NCI-H2196 (cell line): ENCODE results near the gene SERPINA5.

Experiments used
- DNase-seq: peaks from one replicate; lab custom pipeline; 2025; ENCODE audit not compliant: unreplicated experiment; lab: John Stamatoyannopoulos, UW

Gene SERPINA5

GRCh38 chr14:94581127-94581999, at the start of gene SERPINA5:
TSS of gene SERPINA5 (plus strand) at chr14:94581426. CDS start at chr14:94587363, 5,937 bp downstream.
- DNase-seq, result no peak

- no peak for DNase-seq
These were observed 48.8 kb upstream of the SERPINA5 start for GRCh38 chr14:94532447-94532846.

GRCh38 chr14:94535506-94535905, 45.7 kb upstream of the SERPINA5 start:
- no peak for DNase-seq

GRCh38 chr14:94536836-94537235, 44.4 kb upstream of the SERPINA5 start:
- DNase-seq, result no peak

- DNase-seq, result no peak
These were observed 43.0 kb upstream of the SERPINA5 start for GRCh38 chr14:94538070-94538740.

- DNase-seq, result no peak
These were observed 42.0 kb upstream of the SERPINA5 start for GRCh38 chr14:94539181-94539580.

- no peak for DNase-seq
These were observed 41.0 kb upstream of the SERPINA5 start for GRCh38 chr14:94540031-94540794.

GRCh38 chr14:94541234-94541975, 39.8 kb upstream of the SERPINA5 start:
- DNase-seq, result no peak

GRCh38 chr14:94542111-94542810, 39.0 kb upstream of the SERPINA5 start:
- DNase-seq, result no peak

GRCh38 chr14:94542811-94543440, 38.3 kb upstream of the SERPINA5 start:
- no peak for DNase-seq

GRCh38 chr14:94543449-94544124, 37.6 kb upstream of the SERPINA5 start:
- DNase-seq, result no peak

GRCh38 chr14:94544726-94545125, 36.5 kb upstream of the SERPINA5 start:
- no peak for DNase-seq

- no peak for DNase-seq
These were observed 35.9 kb upstream of the SERPINA5 start for GRCh38 chr14:94545131-94545841.

GRCh38 chr14:94547151-94547680, 34.0 kb upstream of the SERPINA5 start:
- DNase-seq, result no peak

GRCh38 chr14:94547726-94548125, 33.5 kb upstream of the SERPINA5 start:
- DNase-seq, result no peak

GRCh38 chr14:94548131-94548998, 32.9 kb upstream of the SERPINA5 start:
- DNase-seq, result no peak
